T-helper 9 cell (primary cell): ENCODE results near the gene SYVN1.

Source experiments
- DNase-seq: peaks from one replicate; pipeline ENCODE4 v3.0.0-alpha.2; 2020

SYVN1 gene

DNA sequence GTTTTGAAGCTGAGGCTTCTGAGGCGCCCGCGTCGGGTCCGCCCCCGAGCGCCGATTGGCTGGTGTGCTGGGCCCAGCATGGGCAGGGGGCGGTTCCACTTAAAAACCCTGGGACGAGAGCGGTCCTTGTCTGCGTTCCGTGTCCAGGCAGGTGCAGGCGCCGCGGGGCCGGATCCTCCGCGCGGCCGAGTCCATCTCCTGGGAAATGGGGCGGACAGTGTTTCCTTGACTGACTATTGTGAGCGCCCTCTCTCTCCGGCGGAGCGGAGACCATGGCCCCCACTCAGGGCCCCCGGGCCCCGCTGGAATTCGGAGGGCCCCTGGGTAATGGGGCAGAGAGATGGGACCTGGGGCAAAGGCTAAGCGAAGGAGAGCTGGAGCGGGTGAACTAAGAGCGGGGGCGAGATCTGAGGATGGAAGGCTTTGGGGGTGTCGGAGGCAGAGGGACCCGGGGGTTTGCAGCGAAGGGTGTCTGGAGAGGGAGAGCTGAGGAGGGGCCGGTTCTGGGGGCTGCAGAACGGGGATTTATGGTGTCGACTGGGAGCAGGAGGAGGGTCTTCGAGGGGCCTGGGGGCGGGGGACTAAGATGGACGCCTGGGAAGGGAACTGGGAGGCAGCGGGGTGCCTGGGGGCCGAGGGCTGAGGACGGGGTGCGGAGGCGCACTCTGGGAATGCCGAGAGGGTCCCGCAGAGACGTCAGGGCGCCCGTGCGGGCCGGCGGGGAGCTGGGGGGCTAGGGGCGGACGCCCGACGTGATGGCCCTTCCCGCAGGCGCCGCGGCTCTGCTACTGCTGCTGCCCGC is 22.4 kb downstream of the SYVN1 start, which contains the start of gene TM7SF2:
TSS of gene TM7SF2 (plus strand) at position 129 of the 802 bp plus-strand sequence. CDS start at position 273, 144 bp downstream.
- DNase-seq, result peak; percentile 93

DNA sequence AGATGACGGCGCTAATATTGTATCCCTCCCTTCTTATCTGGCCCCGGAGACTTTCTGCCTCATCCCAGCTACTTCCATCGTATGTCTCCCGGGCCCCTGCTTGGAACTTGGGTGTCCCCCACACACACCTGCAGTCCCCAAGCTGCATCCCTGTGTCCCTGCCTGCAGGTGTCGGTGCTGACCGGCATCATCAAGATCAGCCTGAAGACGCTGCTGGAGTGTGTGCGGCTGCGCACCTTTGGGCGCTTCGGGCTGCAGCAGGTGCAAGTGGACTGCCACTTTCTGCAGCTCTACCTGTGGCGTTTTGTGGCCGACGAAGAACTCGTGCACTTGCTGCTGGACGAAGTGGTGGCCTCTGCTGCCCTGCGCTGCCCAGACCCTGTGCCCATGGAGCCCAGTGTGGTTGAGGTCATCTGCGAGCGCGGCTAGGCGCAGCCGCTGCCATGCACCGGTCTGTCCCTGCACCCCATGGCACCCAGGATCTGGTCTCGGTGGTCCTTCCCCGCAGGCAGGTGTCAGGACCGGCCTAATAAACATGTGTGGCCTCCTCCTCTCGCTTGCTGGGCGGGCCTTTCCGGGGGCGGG is 23.1 kb downstream of the SYVN1 start:
- DNase-seq, result no peak

DNA sequence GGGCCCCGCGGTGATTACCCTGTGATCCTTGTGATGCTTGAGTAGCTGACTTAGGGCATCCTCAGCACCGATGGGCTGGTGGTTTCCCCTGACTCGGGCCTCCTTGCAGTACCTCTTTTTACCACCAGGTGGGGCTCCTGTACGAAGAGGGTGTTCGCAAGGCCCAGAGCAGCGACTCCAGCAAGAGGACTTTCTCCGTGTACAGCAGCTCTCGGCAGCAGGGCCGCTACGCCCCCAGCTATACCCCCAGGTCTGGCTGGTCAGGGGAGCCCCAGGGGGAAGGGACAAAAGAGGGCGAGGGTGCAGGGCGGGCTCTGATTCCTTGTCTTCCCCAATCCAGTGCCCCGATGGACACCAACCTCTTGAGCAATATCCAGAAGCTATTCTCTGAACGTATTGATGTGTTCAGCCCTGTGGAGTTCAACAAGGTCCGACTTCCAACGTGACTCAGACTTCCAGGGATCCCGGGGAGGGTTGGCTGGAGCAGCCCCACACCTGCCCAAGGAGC is 23.9 kb downstream of the SYVN1 start:
- DNase-seq, result peak; percentile 99

DNA sequence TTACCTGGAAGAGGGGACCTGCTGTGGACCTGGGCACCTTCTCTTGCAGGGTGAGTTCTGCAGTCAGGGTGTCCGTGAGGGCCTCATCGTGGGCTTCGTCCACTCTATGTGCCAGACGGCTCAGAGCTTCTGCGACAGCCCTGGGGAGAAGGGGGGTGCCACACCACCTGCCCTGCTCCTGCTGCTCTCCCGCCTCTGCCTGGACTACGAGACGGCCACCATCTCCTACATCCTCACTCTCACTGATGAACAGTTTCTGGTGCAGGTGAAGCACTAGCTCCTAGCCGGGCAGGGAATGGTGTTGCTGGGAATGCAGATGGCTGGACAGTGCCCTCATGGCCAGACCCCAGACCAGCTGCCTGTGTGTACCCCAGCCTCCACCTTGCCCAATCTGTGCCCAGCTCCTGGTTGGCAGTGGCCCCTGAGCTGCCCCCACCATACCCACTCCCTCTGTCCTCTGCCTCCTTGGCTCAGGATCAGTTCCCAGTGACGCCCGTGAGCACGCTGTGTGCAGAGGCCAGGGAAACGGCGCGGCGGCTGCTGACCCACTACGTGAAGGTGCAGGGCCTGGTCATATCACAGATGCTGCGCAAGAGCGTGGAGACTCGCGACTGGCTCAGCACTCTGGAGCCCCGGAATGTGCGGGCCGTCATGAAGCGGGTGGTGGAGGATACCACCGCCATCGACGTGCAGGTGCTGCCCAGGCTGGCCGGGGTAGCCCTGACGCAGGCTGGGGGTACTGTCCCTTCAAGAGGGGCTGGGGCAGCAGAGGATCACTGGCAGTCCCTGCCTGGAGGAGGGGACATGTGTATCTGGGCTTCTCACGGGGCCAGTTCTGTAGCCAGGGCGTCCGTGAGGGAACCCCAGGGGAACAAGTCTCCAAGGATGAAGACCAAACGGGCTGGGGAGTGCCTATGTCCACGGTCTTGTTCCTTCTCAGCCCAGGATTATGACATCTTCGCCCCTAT is 24.8 kb downstream of the SYVN1 start:
- DNase-seq, result no peak

DNA sequence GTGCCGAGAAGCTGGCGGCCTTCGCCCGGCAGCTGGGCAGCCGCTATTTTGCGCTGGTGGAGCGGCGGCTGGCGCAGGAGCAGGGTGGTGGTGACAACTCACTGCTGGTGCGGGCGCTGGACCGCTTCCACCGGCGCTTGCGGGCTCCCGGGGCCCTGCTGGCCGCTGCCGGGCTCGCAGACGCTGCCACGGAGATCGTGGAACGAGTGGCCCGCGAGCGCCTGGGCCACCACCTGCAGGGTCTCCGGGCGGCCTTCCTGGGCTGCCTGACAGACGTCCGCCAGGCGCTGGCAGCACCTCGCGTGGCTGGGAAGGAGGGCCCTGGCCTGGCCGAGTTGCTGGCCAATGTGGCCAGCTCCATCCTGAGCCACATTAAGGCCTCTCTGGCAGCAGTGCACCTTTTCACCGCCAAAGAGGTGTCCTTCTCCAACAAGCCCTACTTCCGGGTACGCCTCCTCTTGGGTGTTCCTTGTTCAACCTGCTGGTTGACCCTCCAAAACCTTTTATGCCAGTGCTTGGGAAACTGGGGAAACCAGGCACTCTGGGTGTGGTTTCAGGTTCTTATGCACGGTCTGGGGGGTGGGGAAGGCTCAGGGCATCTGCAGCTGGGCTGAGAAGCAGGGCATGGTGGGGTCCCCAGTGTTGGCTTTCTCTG is 25.7 kb downstream of the SYVN1 start:
- no peak for DNase-seq

DNA sequence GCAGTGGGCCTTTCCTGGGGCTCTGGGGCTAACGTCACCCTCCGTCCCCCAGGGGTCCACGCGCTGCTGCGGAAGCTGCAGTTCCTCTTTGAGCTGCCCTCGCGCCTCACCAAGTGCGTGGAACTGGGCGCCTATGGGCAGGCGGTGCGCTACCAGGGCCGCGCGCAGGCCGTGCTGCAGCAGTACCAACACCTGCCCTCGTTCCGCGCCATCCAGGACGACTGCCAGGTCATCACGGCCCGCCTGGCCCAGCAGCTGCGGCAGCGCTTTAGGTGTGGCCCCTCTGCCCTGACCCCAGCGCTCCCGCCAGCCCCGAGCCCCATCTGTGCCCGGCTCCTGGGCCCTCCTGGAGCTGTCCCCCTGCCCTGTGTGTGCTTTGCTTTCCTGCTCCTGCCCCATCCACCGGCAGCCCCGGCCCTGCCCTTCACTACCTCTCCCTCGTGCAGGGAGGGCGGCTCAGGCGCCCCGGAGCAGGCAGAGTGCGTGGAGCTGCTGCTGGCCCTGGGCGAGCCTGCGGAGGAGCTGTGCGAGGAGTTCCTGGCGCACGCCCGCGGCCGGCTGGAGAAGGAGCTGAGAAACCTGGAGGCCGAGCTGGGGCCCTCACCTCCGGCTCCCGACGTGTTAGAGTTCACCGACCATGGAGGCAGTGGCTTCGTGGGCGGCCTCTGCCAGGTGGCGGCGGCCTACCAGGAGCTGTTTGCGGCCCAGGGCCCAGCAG is 26.4 kb downstream of the SYVN1 start:
- DNase-seq, result no peak

DNA sequence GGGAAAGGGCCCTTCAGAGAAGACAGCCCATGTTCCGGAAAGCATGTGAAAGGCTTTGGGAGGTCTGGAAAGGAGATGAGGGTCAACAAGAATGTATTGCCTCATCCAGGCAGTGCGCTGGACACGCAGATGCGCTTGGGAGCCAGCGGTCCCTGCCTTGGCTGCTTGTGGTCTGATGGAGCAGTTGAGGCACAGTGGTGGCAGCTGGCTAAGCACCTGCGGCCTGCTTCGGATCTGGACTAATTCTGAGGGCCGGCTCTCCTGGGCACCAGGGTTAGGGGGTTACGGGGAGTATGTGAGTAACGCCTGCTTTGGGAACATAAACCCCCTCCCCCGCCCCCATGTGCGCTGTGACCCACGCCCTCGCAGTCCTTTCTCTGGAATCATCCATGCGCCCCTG is 27.2 kb downstream of the SYVN1 start:
- DNase-seq, result no peak

DNA sequence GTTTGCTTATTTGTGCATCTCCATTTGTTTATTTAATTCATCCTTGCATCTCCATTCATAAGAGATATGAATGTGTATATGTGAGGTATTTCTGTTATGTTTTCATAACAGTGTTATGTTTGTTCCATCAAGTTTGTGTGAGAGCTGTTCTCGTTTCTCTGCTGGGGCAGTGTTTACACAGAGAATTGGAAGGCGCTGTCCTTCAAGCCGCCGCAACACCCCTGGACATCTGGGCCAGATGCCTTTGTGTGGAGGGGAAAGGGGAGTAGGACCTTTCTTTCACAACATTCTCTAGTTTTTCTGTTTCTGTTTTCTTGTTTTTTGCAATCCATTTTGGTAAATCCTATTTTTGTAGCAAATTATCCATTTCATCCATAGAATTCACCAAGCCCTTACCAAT is 29.7 kb downstream of the SYVN1 start:
- DNase-seq, result no peak

DNA sequence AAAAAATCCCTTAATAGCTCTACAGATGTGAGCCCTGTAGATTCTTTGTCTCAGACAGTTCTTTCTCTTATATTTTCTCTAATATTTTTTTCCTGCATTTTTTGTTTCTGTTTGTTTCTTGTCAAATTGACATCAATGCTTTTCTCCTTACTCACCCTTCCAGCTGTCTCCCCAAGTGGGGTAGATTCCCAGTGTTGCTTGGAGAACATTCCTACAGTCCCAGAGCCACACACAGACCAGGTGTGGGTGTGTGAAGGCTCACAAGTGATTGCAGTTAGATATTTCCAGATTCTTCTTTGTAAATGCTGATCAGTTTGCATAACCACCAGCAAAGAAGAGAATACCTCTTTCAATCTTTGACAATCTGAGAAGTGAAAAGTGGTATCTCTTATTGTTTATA is 30.8 kb downstream of the SYVN1 start:
- no peak for DNase-seq

DNA sequence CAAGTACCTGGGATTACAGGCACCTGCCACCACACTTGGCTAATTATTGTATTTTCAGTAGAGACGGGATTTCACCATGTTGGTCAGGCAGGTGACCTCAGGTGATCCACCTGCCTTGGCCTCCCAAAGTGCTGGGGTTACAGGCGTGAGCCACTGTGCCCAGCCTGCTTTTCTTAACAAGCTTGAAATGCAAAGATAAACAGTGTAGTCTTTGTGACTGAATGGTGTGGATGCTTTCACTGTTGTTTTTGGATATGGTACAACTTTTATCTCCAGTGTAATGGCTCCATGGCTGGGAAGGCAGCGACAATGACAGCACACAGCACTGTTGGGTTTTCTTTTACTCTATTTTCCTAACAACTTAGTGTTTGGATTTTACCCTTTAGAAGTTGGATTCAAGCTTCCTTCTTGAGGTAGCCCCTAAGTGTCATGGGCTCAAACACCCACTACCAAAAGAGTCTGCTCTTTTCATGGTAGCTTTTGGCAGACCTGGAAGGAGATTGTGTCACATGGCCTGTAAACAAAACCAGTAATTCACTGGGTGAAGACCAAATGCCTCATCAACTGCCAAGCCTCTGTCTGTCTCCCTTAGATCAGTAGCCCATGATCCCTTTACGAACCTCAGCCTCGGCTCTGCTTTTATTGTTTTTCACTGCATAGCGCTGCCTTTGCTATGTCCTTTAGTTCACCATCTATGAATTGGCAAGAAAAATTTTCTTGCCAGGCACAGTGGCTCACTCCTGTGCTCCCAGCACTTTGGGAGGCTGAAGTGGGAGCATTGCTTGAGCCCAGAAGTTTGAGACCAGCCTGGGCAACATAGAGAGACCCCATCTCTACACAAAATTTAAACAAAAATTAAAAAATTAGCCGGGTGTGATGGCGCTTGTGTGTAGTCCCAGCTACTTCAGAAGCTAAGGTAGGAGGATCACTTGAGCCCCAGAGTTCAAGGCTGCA is 31.9 kb downstream of the SYVN1 start:
- no peak for DNase-seq

DNA sequence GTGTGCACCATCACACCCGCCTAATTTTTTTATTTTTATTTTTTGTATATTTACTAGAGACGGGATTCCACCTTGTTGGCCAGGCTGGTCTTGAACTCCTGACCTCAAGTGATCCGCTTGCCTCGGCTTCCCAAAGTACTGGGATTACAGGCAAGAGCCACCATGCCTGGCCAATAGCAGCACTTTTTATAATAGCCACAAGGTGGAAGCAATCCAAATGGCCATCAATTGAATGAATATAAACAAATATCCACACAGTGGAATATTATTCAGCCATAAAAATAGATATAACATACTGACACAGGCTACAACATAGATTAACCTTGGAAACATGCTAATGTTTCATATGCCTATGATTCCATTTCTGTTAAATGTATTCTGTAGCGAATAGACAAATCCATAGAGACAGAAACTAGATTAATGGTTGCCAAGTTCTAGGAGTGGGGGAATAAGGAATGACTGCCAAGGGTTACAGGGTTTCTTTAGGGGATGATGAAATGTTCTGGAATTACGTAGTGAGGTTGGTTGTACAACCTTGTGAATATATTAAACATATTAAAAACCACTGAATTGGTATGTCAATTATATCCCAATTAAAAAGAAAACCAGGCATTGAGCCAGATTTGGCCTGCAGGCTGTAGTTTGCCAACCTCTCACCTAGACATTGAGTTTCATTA is 33.5 kb downstream of the SYVN1 start:
- DNase-seq, result no peak

DNA sequence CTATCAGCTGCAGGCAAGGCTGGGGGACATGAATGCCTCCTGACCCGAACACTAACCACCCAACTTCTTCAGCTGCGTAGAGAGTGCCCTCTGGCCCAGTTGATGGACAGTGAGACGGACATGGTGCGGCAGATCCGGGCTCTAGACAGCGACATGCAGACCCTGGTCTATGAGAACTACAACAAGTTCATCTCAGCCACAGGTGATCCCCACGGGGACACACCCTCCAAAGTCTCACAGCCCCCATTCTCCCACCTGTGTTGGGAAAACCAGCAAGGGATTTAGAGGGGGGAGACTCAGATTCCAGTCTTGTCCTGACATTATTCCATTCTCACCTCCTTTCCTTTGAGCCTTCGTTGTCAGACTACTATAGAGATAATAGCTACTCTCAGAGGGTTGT is 37.4 kb downstream of the SYVN1 start:
- no peak for DNase-seq

DNA sequence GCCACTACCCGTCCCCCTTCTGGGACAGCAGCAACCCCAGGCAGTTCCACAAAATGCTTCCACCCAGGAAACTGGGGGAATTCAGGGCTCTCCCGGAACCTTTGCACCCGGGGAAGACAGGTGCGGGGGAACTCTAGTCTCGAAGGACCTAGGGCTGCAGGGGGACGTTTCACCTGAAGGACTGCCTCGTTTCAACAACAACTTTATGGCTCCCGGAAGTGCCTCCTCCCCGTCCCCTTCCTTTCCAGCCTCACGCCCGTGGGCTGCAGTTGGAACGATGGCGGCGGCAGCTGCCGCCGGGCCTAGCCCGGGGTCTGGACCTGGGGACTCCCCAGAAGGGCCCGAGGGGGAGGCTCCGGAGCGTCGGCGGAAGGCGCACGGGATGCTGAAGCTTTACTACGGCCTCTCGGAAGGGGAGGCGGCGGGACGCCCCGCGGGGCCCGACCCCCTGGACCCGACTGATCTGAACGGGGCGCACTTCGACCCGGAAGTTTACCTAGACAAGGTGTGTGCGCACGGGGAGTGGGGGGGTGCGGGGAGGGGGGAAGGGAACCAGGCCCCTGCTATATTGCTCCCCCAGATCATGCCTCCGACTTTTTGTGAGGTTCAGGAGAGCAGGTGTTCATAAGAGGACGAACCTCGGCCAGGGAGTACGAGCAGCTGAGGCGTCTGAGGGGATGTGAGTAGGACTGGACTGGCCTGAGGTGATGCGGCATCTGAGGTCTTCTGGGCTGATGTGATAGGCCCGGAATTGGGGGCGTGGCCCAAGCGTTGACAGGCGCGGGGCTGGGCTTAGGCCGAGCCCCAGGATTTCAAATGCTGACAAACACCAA is 38.1 kb downstream of the SYVN1 start, which contains the start of gene VPS51:
TSS of gene VPS51 (plus strand) at position 241 of the 833 bp plus-strand sequence. CDS start at position 278, 37 bp downstream.
- peak; percentile 75 for DNase-seq

DNA sequence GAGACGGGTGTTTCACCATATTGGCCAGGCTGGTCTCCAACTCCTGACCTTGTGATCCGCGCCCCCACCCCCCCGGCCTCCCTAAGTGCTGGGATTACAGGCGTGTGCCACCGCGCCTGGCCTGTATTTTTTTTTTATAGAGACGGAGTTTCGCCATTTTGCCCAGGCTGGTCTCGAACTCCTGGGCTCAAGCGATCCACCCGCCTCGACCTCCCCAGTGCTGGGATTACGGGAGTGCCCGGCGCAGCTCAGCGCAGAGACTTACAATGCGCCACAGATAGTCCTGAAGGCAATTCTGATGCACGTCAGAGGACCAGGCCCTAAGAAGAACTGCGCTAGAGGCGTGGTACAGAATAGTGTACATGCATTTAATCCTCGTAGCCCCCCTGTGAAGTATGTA is 38.9 kb downstream of the SYVN1 start:
- DNase-seq, result no peak

DNA sequence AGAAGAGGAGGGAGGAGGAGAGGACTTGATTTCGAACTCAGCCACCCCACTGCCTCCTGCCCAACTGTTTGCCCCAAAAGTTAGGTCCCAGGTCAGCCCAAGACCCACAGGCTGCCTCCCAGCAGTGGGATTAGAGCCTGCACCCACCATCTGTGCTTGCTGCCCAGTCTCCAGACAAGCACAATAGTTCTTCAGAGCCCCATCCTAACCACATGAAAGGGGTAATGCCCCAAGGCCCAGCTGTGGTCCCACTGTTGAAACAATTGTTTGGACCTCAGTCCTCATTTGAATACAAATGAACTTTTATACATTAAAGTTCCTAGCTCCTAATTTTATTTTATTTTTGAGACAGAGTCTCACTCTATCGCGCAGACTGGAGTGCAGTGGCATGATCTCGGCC is 43.7 kb downstream of the SYVN1 start:
- DNase-seq, result no peak

DNA sequence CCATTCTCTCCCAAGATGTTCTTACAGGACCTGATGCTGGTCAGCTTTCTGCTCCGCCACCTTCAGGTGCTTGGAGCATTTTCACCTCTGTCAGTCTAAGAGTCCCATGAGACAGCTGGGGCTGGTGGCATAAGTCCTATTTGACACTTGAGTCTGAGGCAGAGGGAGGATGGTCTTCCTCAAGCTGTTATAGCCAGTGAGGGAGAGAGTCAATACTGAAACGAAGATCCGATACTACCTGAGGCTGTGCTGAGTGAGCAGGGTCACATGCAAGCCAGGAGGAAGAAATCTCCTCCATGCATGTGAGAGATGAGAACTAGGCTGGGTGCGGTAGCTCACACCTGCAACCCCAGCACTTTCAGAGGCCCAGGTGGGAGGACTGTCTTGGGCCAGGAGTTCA is 44.7 kb downstream of the SYVN1 start:
- no peak for DNase-seq

DNA sequence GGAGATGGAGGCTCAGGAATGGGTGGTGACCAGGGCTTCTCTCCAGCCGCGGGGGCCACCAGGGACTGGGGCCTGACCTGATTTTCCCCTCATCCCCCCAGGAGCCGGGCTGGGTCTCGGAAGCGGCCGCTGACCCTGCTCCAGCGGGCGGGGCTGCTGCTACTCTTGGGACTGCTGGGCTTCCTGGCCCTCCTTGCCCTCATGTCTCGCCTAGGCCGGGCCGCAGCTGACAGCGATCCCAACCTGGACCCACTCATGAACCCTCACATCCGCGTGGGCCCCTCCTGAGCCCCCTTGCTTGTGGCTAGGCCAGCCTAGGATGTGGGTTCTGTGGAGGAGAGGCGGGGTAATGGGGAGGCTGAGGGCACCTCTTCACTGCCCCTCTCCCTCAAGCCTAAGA is 46.5 kb downstream of the SYVN1 start:
- no peak for DNase-seq

DNA sequence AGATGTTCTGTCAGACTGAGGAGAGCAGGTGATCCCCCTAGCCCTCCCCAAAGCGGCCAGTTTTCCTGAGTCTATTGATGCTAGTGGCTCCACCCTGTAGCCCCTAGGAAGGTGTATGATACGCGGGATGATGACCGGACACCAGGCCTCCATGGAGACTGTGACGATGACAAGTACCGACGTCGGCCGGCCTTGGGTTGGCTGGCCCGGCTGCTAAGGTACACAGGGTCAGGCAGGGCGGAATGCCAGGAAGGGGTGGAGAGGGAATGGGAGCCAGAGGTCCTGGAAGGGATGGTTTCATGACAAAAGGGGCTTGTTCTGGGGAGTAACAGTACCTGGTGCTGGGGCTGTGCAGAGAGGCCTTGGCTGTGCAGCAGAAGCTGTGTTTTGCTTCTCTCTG is 47.1 kb downstream of the SYVN1 start:
- no peak for DNase-seq

DNA sequence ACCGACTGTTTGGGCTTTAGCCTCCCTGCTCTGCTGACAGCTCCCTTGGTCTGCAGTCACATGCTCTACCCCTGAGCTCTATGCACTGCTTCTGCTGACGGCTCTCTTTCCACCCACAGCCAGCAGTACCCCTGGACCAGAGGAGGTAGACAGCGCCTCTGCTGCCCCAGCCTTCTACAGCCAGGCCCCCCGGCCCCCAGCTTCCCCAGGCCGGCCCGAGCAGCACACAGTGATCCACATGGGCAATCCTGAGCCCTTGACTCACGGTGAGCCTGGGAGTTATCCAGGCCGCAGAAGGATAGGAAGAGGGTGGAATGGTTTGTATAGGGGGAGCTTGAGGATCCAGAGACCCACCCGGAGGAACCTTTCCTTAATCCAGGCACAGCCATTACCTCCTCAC is 47.5 kb downstream of the SYVN1 start:
- no peak for DNase-seq
